ENCODE results near the gene SLC4A7. TPM values are rescaled to one million over a fixed set of nuclear protein-coding genes. Genes with fewer than 3 reads are reported as not detected.

Gene SLC4A7
- total and polyA plus RNA-seq, 10 of the 15 experiments (the other 5 are each of a cell fraction or from before 2014, with no cell fraction given), result 4.4 to 41.4 (median 18.3) TPM

- DNase-seq (ENCODE audit: low read depth, low spot score) (no peak), ATAC-seq (no peak), FAIRE-seq (no peak)
- BruUV-seq (replicated peaks), result no TSS peak
- ChIA-PET POLR2A (interaction anchor here (0.9 kb wide), 1 partner anchor 17 kb away, joined by 4 read pairs; no protein-coding TSS in a partner anchor), RAD21 (ENCODE audit: unreplicated experiment) (interaction anchor here (0.8 to 0.9 kb wide), 3 partner anchors 11 to 258 kb away, joined by 3 read pairs; no protein-coding TSS in a partner anchor), SMC1A (ENCODE audit: uncharacterized antibody, unreplicated experiment) (interaction anchor here (1.0 to 1.2 kb wide), 6 partner anchors 13 to 873 kb away, joined by 3 to 10 read pairs (median 3); no protein-coding TSS in a partner anchor), CTCF (interaction anchor here (0.7 to 1.8 kb wide), 5 partner anchors 13 to 874 kb away, joined by 3 to 7 read pairs (median 4); no protein-coding TSS in a partner anchor)
- in situ Hi-C loops (cut with MboI), result no loop called here
- H3K27me3 ChIP-seq (replicated peaks in 1 of 2; ENCODE audit: control insufficient read depth in 2 of 2, insufficient read depth in 2 of 2, low read length in 1 of 2), result no peaks in the 10 kb centered on the region
- H3K79me2 ChIP-seq (ENCODE audit: control insufficient read depth, insufficient read depth, low read length), result peaks cover 21% of the 10 kb centered on the region
- peaks cover 14% of the 10 kb centered on the region for H3K4me1 ChIP-seq (ENCODE audit: control insufficient read depth, insufficient read depth, low read length)
- peak overlapping the region; percentile 18; the same call in 1 of the 2 replicates for H3K27ac ChIP-seq (ENCODE audit: control insufficient read depth, insufficient read depth)
- no peaks in the 10 kb centered on the region for H3K36me3 ChIP-seq (ENCODE audit: control insufficient read depth in 2 of 2, insufficient read depth in 2 of 2, low read length in 1 of 2)
- H3K9ac ChIP-seq (ENCODE audit: control insufficient read depth, insufficient read depth, low read length), result no peak overlapping the region
- no peaks in the 10 kb centered on the region for H4K20me1 ChIP-seq (ENCODE audit: control insufficient read depth, insufficient read depth)
- no peak overlapping the region for H2AFZ ChIP-seq (ENCODE audit: control insufficient read depth, low read depth, low read length)
- 98% methylated on average over 3 of the region's 3 CpGs for WGBS (ENCODE audit: insufficient coverage, insufficient replicate concordance, low lambda C conversion rate, missing lambda C conversion rate)
- TF ChIP-seq WRNIP1 (IDR thresholded peaks at IDR 0.05; ENCODE audit: borderline replicate concordance, low read depth, low read length), result no peak
- no peak for TF ChIP-seq TCF7 (IDR thresholded peaks at IDR 0.05; ENCODE audit: borderline replicate concordance)
- no peak for TF ChIP-seq USF1 (IDR thresholded peaks at IDR 0.05; ENCODE audit: borderline replicate concordance, extremely low read length, insufficient read depth, low read depth, low read length)
- TF ChIP-seq TCF3 (IDR thresholded peaks at IDR 0.05; ENCODE audit: borderline replicate concordance, insufficient read depth, low read depth, low read length), result no peak
- TF ChIP-seq SIX5 (IDR thresholded peaks at IDR 0.05; ENCODE audit: low read depth, low read length, severe bottlenecking), result no peak
- TF ChIP-seq SMAD5 (IDR thresholded peaks at IDR 0.05; ENCODE audit: low read depth), result no peak
- no peak for TF ChIP-seq ZNF217 (IDR thresholded peaks at IDR 0.05)
- TF ChIP-seq CUX1 (IDR thresholded peaks at IDR 0.05; ENCODE audit: insufficient replicate concordance, low read depth, low read length), result no peak
- TF ChIP-seq STAT3 (IDR thresholded peaks at IDR 0.05; ENCODE audit: low read depth, low read length), result no peak
- no peak for TF ChIP-seq HCFC1 (IDR thresholded peaks at IDR 0.05; ENCODE audit: low read length)
- intact Hi-C loops (cut with micrococcal nuclease; ENCODE audit: unreplicated experiment), result no loop called here
- no peaks in the 10 kb centered on the region for H3K9me3 ChIP-seq (replicated peaks; ENCODE audit: control insufficient read depth, insufficient read depth, low read length)
- no peak overlapping the region for H3K4me3 ChIP-seq
- peak overlapping the region; percentile 68; the same call in 1 of the 2 replicates for H3K4me2 ChIP-seq (ENCODE audit: control insufficient read depth, insufficient read depth)
These were observed 29.7 kb downstream of the SLC4A7 start for GRCh38 chr3:27454461-27454860.

All from GM12878 (cell line).